ENCODE results near the gene CCDC149.

The CCDC149 gene

DNA sequence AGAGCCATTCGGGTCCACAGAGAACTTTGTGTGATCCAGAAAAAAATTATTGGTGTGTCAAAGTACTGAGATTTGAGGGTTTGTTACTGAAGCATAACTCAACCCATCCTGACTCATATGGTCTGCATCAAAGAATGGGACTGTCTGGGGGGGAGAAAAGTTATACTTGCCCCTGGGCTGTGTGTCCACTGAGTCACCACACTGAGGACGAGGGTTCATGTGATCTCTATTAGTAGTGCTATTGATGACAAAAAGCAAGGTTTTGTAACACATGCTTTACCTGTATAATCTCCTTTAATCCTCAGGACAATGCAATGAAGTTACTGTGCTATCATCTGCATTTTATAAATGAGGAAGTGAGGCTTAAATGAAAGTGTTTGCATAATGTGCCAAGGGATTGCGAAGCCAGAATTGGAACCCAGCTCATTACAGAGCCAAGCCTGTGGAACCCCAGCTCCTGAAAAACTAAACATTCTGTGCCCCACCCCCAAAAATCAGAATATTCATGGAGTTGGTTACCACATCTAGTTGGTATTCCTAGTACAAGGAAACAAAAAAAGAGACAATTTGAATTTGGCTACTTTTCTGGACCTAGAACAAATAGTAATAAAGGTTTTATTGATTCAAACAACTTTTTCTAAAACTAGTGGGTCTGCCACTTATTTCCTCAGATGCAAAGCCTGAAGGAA, 31.2 kb downstream of the CCDC149 start:
- DNase-seq (ENCODE audit: low spot score), result no peak

DNA sequence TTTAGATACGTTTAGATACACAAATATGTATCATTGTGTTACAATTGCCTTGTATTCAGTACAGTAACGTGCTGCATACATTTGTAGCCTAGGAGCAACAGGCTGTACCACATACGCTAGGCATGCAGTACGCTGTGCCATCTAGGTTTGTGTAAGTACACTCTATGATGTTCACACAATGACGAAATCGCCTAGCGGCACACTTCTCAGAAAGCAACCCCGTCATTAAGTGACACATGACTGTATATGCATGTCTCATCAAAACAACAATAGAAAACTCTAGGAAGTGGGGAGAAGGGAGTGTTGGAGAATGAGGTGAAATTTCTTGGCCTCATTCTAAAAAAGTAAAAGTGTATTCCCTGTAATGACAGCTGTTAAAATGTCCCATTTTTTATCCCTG, 32.7 kb downstream of the CCDC149 start:
- DNase-seq (ENCODE audit: low spot score), result no peak

DNA sequence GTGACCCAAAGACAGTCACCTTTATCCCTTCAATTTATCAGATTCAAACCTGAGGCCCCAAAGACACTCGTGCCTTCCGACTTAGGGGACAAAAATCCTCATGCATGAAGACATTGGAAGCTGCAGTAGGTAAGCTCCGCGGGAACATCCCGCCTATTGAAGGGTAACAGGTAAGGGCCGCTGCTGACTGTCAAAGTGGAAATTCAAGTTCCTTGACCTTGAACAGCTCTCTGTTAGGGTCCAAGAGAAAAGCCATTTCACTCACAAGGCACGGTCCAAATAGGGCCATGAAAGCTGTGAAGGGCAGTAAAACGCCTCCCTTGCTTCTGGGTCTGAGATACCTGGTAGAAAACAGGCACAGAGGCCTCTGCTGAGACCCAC, 34.2 kb downstream of the CCDC149 start:
- no peak for DNase-seq (ENCODE audit: low spot score)

DNA sequence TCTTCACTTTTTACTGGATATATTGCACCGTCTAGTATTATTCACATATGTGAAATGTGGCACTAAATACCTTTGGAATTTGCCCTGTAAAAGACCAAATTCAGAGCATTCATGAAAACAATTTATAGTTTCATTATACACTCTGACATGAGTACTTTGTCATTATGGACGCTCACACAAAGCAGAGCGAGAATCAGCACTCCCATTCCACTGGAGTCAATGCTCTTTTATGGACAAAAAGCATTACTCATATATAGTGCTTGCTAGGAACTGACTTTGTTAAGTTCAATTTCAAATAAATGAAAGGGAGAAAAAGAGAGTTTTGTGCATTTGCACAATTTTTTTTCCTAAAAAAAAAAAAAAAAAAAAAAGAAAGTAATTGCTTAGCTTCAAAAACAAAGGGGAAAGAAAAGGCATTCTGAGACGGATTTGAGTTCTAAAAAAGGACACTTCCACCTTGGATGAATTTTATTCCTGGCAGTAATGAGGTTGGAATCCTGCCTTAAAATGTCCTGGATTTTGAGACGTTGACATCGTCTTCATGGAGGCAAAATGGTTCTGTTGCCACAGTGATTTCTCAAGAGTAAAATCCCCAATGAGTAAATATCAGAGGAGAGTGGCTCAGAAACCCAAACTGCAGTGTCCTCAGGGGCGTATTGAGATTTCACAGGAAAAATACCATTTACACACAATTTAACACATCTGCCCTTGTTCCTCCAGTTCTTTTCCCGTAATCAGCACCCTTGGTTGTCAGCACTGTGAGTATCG, 34.8 kb downstream of the CCDC149 start:
- DNase-seq (ENCODE audit: low spot score), result no peak

DNA sequence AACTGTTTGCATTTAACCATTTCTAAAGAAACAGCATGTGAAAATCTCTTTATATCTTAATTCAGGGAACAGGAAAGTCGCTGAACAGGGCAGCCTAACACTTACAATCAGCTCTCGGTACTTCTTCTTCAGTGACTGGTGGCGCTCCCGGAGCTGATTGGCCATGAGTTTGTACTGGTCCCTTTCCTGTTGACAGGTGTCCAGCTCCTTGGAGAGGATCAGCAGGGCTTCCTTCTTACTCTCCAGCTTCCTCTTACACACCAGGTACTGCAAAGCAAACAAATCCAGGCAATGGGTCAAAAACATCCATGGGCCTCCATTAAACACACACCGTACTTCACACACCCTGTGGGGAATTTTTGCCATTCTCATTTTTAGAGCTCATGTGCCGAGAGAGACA, 36.4 kb downstream of the CCDC149 start:
- DNase-seq (ENCODE audit: low spot score), result no peak

DNA sequence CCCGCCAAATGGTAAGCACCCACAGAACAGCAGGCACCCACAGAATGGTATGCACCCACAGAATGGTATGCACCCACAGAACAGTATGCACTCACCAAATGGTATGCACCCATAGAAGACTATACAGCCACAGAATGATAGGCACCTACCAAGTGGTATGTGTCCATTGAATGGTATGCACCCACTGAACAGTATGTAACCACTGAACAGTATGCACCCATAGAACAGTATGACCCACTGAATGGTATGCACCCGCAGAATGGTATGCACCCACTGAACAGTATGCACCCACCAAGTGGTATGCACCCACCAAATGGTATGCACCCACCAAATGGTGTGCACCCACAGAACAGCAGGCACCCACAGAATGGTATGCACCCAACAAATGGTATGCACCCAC, 40.1 kb downstream of the CCDC149 start:
- no peak for DNase-seq (ENCODE audit: low spot score)

DNA sequence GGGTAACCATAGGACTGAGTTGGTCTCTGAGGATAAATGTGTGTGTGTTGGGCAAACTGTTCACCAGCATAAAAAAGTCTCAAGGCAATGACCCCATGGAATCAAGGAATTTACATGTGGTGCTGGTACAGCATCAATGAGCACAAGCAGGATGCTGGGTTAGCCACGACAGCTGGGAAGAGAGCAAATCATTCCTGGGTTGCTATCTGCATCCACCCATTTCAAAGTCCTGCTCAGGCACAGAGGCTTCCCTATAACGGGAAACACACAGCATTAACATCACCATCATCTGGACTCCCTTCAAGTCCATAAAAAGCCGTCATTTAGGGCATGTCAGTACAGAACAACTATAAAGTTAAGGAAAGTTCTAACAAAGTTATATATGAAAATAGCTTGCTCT, 41.6 kb downstream of the CCDC149 start:
- no peak for DNase-seq (ENCODE audit: low spot score)

DNA sequence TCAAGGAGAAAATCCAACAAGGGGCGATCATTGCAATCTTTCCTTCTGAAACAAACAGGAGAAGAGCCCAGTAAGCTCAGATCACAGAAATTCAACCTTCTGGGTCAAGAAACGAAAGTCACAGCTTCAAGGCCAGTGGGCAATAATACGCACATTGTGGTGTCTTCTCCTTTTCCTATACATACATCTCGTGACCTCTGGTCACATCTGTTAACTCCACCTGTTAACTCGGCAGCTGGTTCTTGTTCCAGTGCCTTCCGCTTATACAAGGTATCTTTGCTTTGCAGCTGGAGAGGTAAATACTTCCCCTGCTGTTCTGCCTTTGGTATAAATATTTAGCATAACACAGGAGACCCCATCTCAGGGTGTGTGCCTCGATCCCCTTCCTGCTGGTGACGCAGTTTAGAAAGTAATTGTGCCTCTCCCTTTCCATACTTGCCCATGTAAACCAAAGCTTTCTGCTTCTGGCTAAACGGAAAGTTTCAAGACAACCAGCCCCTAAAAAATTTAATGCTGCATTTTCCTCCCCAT, 45.0 kb downstream of the CCDC149 start:
- no peak for DNase-seq (ENCODE audit: low spot score)

DNA sequence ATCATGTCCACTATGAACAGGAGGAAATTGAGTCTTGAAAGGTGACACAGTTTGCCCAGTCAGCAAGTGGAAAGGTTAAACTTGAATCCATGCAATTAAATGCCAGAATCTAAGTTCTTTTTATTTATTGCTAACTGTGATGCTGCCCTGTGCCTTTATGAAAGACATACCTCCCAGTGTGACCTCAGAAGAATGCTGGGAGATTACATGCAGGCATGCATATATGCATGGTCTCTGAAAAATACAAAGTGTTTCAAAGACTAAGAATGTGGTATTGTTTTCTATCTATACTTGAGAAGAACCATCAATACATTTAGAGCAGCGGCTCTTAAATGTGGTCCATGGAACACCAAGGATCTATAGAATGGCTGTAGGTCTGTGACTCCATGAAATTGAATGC, 45.6 kb downstream of the CCDC149 start:
- no peak for DNase-seq (ENCODE audit: low spot score)

DNA sequence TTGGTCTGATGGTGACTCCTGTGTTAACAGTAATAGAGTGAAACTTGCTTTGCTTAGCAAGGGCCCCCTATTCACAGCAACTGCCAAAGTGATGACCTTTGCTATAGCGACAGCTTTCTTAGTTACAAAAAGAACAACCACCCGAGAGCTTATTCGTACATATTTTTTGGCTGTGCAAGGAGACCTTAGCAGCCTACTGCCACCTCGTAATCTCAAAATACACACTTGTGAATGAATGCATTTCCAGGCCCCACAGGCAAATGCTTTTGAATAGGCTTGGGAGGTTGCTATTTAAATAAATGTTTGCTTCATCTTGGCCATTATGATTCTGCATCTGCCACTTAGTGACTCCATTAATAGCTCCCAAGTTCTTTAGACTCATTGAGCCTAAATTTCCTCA, 47.4 kb downstream of the CCDC149 start:
- DNase-seq (ENCODE audit: low spot score), result no peak

DNA sequence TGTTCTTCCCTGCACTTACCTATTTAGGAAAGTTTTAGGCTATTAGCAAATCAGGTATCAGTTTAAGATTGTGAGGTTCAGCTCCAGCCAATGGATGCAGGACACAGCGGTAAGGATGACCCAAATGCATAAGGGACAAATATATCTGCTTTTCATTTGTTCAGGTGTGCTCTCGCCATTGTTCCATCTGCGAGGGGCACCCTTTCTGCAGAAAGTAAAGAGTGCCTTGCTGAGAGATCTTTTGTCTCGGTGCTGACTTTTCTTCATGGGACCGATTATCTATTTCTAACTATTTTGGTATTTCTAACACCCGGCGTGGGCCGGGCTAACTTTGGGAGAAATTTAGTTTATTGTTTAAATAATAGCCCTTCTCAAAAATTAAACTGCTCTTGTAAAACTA, 49.0 kb downstream of the CCDC149 start:
- DNase-seq (ENCODE audit: low spot score), result no peak

DNA sequence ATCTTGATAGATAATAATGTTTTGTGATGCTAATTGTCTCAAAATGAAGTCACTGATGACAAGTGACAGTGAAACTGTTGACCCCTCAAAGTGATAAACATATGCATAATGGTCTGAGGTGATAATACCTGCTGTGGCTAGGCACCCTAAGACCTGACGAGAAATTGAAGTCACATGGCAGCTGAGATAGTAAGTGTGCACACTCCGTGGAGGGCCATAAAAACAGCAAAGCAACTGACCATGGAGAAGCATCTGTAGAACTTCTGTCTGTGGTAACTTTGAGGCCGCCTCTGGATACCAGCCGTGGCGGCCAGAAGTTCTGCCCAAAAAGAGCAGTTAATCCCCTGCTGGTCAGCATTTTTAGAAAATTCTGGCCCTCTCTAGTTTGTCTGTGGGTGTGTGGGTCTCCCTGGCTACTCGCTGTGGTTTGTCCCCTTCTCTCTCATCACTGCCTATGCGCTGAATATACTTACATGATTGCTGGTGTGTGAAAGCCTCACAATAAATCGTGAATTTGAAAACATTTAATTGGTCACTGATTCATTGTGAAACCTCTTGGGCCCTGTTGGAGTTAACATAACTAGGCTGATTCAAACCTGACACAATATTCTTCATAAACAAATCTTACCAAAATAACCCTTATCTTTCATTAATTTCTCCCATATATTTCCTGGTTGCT, 50.6 kb downstream of the CCDC149 start:
- no peak for DNase-seq (ENCODE audit: low spot score)

DNA sequence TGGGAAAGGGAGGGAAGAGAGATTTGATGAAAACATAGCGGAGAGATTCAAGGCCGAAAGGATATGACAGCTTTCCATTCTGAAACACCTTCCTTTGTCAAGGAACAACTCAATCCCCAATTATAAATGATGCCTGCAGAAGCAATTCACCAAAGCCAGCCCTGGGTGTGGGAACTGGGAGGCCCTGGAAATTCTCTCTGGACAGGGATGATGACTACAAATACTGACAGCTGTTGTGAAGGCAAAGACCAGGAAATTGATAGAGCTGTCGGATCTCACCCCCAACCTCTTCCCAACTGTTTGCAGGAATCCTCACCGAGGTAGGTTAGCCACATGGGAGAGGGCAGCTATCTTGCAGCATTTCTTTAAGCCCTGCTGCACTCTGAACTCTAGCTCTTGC, 54.3 kb downstream of the CCDC149 start:
- no peak for DNase-seq (ENCODE audit: low spot score)

DNA sequence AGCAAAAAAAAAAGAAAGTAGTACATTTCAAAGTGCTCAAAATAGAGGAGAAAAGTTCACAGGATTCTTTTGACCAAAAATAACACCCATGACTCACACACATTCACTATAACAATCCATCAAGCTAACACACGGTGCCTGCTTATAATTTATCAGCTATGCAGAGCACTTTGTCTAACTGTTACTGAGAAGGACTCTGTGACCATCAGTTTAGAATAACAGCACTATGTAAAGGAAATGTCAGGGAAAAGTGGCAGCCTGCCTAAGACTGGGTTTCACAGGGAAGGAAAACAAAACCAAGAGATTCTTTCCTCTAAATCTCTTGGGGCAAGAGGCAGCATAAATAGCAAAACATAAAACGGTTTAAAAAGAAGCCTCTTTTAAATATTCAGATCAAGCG, 54.8 kb downstream of the CCDC149 start:
- DNase-seq (ENCODE audit: low spot score), result no peak

DNA sequence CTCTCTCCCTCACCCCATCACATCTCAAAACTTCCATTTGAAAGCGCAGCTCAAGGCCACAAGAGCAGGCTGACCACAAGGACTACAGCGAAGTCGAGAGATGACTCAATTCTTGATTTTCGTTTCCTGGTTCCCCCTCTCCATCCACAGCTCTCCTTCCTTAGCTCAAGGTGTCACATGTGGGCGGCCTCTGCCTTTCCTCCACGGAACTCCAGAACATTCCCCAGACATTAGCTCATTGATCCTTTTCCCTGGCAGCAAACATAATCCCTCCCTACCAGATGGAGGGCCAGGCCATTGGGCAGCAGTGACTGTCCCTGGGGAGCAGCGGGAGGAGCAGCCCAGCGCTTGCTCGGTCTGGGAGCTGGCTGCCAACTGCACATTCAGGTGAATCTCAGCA, 56.3 kb downstream of the CCDC149 start:
- DNase-seq (ENCODE audit: low spot score), result no peak

DNA sequence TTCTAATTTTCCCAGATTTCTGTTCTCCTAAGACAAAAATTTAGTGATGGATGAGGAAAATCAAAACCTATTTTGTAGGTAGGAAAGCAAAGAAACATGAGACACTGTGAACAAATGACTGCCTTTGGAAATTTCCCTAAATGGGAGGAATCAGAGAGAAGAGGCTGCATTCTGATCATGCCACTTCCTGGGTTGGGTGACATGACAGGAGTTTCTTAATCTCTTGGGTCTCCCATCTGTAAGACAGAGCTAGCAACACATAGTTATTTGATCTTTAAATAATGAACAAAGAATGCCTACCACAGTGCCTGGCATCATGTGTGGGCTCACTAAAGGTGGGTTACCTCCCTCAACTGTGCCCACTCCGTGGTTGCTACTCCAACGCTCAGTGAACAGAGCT, 57.1 kb downstream of the CCDC149 start:
- DNase-seq (ENCODE audit: low spot score), result no peak

DNA sequence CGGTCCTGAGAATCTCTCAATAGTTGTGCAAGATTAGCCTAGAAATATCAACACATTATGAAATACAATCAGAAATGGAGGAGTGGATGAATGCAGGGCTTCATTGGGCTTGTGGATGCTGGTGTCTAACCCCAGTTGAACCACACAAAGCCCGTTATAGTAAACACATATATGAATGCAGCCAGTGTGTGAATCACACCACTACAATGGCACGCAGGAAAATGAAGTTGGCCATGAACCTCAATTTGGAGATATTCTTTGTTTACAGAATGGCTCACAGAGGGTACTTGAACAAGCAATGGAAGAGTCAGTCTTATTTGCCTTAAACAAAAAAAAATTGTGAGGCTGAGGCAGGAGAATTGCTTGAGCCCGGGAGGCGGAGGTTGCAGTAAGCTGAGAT, 59.7 kb downstream of the CCDC149 start:
- DNase-seq (ENCODE audit: low spot score), result no peak

DNA sequence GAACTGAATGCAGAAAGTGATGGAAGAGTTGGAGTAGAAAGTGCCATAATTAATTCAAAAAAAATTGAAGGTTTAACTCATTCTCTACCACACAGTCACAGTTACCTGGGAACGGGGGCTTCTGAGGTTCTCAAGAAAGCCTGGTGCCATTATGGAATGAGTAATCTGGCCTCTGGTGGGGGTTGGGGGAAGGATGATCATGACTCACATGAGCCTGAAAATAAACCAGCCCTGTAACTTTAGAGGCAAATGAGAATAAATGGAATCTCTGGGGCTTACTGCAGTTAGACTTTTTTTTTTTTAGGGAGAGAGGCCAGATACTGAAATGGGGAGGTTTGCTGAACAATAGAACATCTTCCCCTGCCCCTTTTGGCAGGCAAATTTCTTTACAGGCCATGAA, 62.2 kb downstream of the CCDC149 start:
- no peak for DNase-seq (ENCODE audit: low spot score)

DNA sequence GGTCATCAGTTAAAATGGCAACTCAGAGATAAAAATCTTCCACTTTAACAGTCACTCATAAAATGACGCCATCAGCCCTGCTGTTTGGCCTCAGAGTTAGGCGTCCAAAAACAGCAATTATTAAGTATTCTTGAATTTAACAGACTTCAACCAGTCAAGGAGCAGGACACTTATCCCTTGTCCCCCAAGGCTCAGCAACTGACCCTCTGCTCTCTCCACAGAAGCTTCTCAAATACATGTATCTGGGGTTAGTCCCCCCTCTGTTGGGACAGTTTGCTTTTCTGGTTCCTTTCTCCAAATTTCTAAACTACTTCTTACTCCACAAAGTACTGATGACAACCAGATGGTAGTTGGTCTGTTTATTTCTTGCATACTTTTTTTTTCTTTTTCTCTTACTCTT, 63.1 kb downstream of the CCDC149 start:
- DNase-seq (ENCODE audit: low spot score), result no peak

DNA sequence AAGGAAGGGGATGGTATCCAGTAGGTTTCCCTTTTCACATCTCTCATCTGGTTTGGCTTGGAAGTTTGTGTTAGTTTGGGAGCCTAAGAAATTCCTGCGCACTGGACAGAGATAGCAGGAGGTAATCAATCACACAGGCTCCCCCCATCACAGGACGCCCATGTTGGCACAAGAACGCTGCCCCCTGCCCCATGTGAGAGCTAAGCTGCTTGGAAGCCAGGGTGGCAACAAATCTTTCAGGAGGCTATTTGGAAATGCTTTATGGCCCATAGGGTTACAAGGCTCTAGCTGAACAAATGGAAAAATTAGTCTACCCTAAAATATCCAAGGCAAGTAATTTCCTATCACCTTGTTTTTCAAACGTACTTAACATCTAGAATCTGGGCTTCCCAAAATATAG, 63.5 kb downstream of the CCDC149 start:
- DNase-seq (ENCODE audit: low spot score), result no peak

DNA sequence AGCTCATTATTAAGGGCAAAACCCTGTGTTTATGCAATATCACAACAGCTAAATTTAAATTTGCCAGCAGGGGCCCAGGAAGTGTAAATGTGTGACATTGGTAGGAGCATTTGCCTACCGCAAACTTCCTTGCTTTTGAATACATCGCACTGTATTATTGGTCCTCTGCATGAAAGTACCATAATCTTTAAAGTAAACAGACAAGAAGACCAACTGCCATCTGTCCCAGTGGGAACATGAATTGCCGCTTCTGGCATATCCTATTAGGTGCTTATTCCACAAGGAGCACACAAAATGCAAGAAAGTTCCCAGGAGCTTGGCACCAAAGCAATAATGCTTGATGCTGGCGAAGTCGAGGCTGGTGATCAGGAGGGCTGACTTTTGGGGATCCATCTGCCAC, 66.1 kb downstream of the CCDC149 start:
- no peak for DNase-seq (ENCODE audit: low spot score)

DNA sequence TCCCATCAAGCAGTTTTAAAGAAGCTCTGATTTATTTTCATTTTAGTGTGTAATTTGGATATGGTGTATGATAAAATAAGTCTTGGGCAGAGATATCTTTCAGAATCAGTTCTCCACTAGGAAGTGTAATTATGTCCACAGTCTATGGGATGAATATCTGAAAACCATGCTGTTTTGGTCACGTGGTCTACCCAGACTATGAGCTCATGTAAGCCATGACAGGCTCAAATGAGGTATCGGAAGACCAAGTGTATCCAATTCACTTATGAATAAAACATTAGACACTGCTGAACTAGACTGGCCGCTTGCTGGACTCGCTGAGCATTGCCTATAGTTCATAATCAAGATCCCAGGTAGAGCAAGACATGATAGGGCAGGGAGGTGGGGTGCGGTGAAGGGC, 66.9 kb downstream of the CCDC149 start:
- no peak for DNase-seq (ENCODE audit: low spot score)

DNA sequence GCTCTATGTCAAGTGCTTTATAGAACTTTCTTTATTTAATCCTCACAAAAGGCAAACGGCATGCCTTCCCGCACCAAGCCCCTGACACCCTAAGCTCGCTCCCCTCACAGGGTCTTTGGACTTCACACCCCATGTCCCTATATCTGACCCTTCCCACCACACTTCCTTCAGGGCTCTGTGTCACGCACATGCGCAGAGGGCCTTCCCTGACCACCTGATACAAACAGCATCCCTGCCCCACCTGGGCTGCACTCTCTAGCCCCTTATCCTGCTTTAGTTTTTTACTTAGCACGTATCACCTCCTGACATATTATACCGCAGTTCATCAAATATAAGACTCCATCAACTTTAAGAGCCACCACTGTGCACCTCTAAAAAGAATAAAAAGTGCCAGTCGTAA, 67.7 kb downstream of the CCDC149 start:
- DNase-seq (ENCODE audit: low spot score), result no peak
